MCF 10A (cell line): ENCODE measurements around the gene ARHGAP24. TPM values are rescaled to one million over a fixed set of nuclear protein-coding genes. Genes with fewer than 3 reads are reported as not detected.
A peak's percentile ranks its signal among the peaks of the same experiment; 100 is the strongest.

Experiments used
- BruUV-seq: library from RNA; stranded (reverse); fragments of 400-500 nt; replicated peaks from 2 replicates; lab custom pipeline; 2021; lab: Mats Ljungman, UMichigan
- CTCF ChIA-PET: fragments of 300-600 bp; sonication (Branson Sonifier 250); formaldehyde crosslinking; extraction: SDS; loops from one replicate; lab custom pipeline; 2021; ENCODE audit warnings: antibody characterized with exemption, inconsistent platforms; lab: Yijun Ruan, JAX
- POLR2A ChIA-PET: fragments of 300-600, 350-650 bp; sonication (Branson Sonifier 250); formaldehyde crosslinking; extraction: SDS; loops from one replicate; lab custom pipeline; 2020; ENCODE audit warnings: antibody characterized with exemption, inconsistent platforms; lab: Yijun Ruan, JAX
- DNase-seq: peaks from one replicate; pipeline ENCODE4 v3.0.0-alpha.2; 2018; ENCODE audit not compliant: unreplicated experiment
- H3K27ac Mint-ChIP-seq: one replicate; pipeline ENCODE4 v1.8.0; 2022; ENCODE audit warnings: mild to moderate bottlenecking, low read depth, mixed read lengths; ENCODE audit not compliant: unreplicated experiment
- H3K27me3 Mint-ChIP-seq: one replicate; pipeline ENCODE4 v1.8.0; 2022; ENCODE audit warnings: mixed read lengths; ENCODE audit not compliant: insufficient read depth, unreplicated experiment
- H3K36me3 Mint-ChIP-seq: one replicate; pipeline ENCODE4 v1.8.0; 2022; ENCODE audit warnings: mild to moderate bottlenecking, moderate library complexity, mixed read lengths; ENCODE audit not compliant: insufficient read depth, unreplicated experiment
- H3K4me1 Mint-ChIP-seq: one replicate; pipeline ENCODE4 v1.8.0; 2022; ENCODE audit warnings: mixed read lengths; ENCODE audit not compliant: insufficient read depth, unreplicated experiment
- H3K4me3 Mint-ChIP-seq: one replicate; pipeline ENCODE4 v1.8.0; 2022; ENCODE audit warnings: mild to moderate bottlenecking, moderate library complexity, mixed read lengths; ENCODE audit not compliant: unreplicated experiment
- H3K9me3 Mint-ChIP-seq: one replicate; pipeline ENCODE4 v1.8.0; 2022; ENCODE audit warnings: mixed read lengths; ENCODE audit not compliant: unreplicated experiment
- CTCF ChIP-seq: fragments of 200-600 bp; IDR thresholded peaks from one replicate; pipeline ENCODE4 v1.8.0; 2022; ENCODE audit warnings: antibody characterized with exemption, mild to moderate bottlenecking; ENCODE audit not compliant: unreplicated experiment
- intact Hi-C: fragments of 100-400 bp; cut with micrococcal nuclease; formaldehyde crosslinking; loops from 2 replicates; pipeline ENCODE4 v1.14.1; 2022
- total RNA-seq: library from RNA; stranded (reverse); gene quantifications from 2 replicates; pipeline ENCODE4 v1.2.3, GENCODE V29; 2022

ARHGAP24 gene
- total RNA-seq, 1 experiment from 2014 or later = 2.6 TPM

- no peak overlapping the region for H3K4me3 Mint-ChIP-seq
- ChIA-PET CTCF (no interaction called here), POLR2A (no interaction called here)
These were observed 386.3 kb downstream of the ARHGAP24 start for GRCh38 chr4:85861064-85861765.

GRCh38 chr4:85862896-85863295 is 387.9 kb downstream of the ARHGAP24 start:
- Mint-ChIP-seq H3K36me3 (peaks cover 5% of the 10 kb centered on the region), H3K9me3 (no peaks in the 10 kb centered on the region), H3K4me3 (no peak overlapping the region), H3K4me1 (no peaks in the 10 kb centered on the region), H3K27me3 (no peaks in the 10 kb centered on the region), H3K27ac (no peak overlapping the region)
- TF ChIP-seq CTCF = no peak
- no peak for DNase-seq
- ChIA-PET CTCF (interaction anchor here (0.7 kb wide), 1 partner anchor 70 kb away, joined by 3 read pairs; no protein-coding TSS in a partner anchor), POLR2A (no interaction called here)
- intact Hi-C loops = no loop called here
- BruUV-seq = no TSS peak

More at GRCh38 chr4:85861064-85861765, 386.3 kb downstream of the ARHGAP24 start:
- intact Hi-C loops = no loop called here
- peaks cover 5% of the 10 kb centered on the region for H3K36me3 Mint-ChIP-seq
- no peak for TF ChIP-seq CTCF
- BruUV-seq = no TSS peak
- peak; percentile 67 for DNase-seq
- H3K27me3 Mint-ChIP-seq = no peaks in the 10 kb centered on the region
- H3K27ac Mint-ChIP-seq = no peak overlapping the region
- no peaks in the 10 kb centered on the region for H3K9me3 Mint-ChIP-seq
- no peaks in the 10 kb centered on the region for H3K4me1 Mint-ChIP-seq

- H3K9me3 Mint-ChIP-seq = no peaks in the 10 kb centered on the region
- no peak for DNase-seq
- H3K27me3 Mint-ChIP-seq = no peaks in the 10 kb centered on the region
- no peak for TF ChIP-seq CTCF
- H3K4me1 Mint-ChIP-seq = no peaks in the 10 kb centered on the region
- no peak overlapping the region for H3K27ac Mint-ChIP-seq
- H3K4me3 Mint-ChIP-seq = no peak overlapping the region
- H3K36me3 Mint-ChIP-seq = peaks cover 5% of the 10 kb centered on the region
- BruUV-seq = no TSS peak
- intact Hi-C loops = no loop called here
- CTCF ChIA-PET = interaction anchor here (0.6 kb wide), 1 partner anchor 9 kb away, joined by 3 read pairs; no protein-coding TSS in a partner anchor
- POLR2A ChIA-PET = interaction anchor here (0.9 kb wide), 1 partner anchor 14 kb away, joined by 3 read pairs; no protein-coding TSS in a partner anchor
These were observed 389.6 kb downstream of the ARHGAP24 start for GRCh38 chr4:85864259-85865205.

GRCh38 chr4:85865256-85865655 is 390.3 kb downstream of the ARHGAP24 start:
- intact Hi-C loops = no loop called here
- BruUV-seq = no TSS peak
- DNase-seq = no peak
- POLR2A ChIA-PET = no interaction called here
- H3K36me3 Mint-ChIP-seq = peaks cover 5% of the 10 kb centered on the region
- H3K27ac Mint-ChIP-seq = no peak overlapping the region
- no peaks in the 10 kb centered on the region for H3K9me3 Mint-ChIP-seq
- CTCF ChIA-PET = no interaction called here
- H3K27me3 Mint-ChIP-seq = no peaks in the 10 kb centered on the region
- TF ChIP-seq CTCF = no peak
- H3K4me1 Mint-ChIP-seq = no peaks in the 10 kb centered on the region
- H3K4me3 Mint-ChIP-seq = no peak overlapping the region
